ENCODE measurements around the gene SNAPC1.

- TF ChIP-seq, protein P1, sequence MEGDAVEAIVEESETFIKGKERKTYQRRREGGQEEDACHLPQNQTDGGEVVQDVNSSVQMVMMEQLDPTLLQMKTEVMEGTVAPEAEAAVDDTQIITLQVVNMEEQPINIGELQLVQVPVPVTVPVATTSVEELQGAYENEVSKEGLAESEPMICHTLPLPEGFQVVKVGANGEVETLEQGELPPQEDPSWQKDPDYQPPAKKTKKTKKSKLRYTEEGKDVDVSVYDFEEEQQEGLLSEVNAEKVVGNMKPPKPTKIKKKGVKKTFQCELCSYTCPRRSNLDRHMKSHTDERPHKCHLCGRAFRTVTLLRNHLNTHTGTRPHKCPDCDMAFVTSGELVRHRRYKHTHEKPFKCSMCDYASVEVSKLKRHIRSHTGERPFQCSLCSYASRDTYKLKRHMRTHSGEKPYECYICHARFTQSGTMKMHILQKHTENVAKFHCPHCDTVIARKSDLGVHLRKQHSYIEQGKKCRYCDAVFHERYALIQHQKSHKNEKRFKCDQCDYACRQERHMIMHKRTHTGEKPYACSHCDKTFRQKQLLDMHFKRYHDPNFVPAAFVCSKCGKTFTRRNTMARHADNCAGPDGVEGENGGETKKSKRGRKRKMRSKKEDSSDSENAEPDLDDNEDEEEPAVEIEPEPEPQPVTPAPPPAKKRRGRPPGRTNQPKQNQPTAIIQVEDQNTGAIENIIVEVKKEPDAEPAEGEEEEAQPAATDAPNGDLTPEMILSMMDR (IDR thresholded peaks at IDR 0.05; ENCODE audit: low read length) = no peak
- no peak for TF ChIP-seq EZH2 (IDR thresholded peaks at IDR 0.05; ENCODE audit: borderline replicate concordance, low read length)
Observed at GRCh38 chr14:61724133-61724532, 38.1 kb upstream of the SNAPC1 start.

Measured in OCI-LY1 (cell line).